Bone marrow (tissue), 2 donors: ENCODE measurements around the gene GOLGA8M.
"Not testable (repeated sequence)": the region's sequence is repeated elsewhere in the genome, so short reads cannot be mapped to it uniquely, and the experiment has no call there.

Experiments used
- DNase-seq, 2 donors: peaks; one replicate each; lab custom pipeline; 2025; lab: John Stamatoyannopoulos, UW

The GOLGA8M gene

GRCh38 chr15:28712270-28712669 lies at the start of gene GOLGA8M:
GOLGA8M (minus strand) TSS chr15:28712421; CDS start chr15:28712323, 98 bp downstream.
- not testable (repeated sequence) for DNase-seq

GRCh38 chr15:28742890-28743289 lies 30.7 kb upstream of the GOLGA8M start:
- not testable (repeated sequence) for DNase-seq

GRCh38 chr15:28738590-28739292 lies 26.5 kb upstream of the GOLGA8M start:
- DNase-seq, result not testable (repeated sequence)

GRCh38 chr15:28738200-28738561 lies 26.0 kb upstream of the GOLGA8M start:
- DNase-seq, result not testable (repeated sequence)

GRCh38 chr15:28737521-28738199 lies 25.4 kb upstream of the GOLGA8M start:
- DNase-seq, result peak in 1 of 2 donors; percentile 16

- not testable (repeated sequence) for DNase-seq
Observed at GRCh38 chr15:28728061-28728460, 15.8 kb upstream of the GOLGA8M start.

- DNase-seq, result not testable (repeated sequence)
Observed at GRCh38 chr15:28727026-28727425, 14.8 kb upstream of the GOLGA8M start.

GRCh38 chr15:28726102-28726501 lies 13.9 kb upstream of the GOLGA8M start:
- no peak for DNase-seq

- no peak for DNase-seq
Observed at GRCh38 chr15:28725556-28725955, 13.3 kb upstream of the GOLGA8M start.

GRCh38 chr15:28723986-28724385 lies 11.8 kb upstream of the GOLGA8M start:
- not testable (repeated sequence) for DNase-seq

GRCh38 chr15:28719626-28720025 lies 7.4 kb upstream of the GOLGA8M start:
- not testable (repeated sequence) for DNase-seq

- not testable (repeated sequence) for DNase-seq
Observed at GRCh38 chr15:28718576-28718975, 6.4 kb upstream of the GOLGA8M start.

GRCh38 chr15:28714176-28714575 lies 2.0 kb upstream of the GOLGA8M start:
- not testable (repeated sequence) for DNase-seq

- DNase-seq, result not testable (repeated sequence)
Observed at GRCh38 chr15:28703927-28704326, 8.3 kb downstream of the GOLGA8M start.

- DNase-seq, result not testable (repeated sequence)
Observed at GRCh38 chr15:28702427-28702826, 9.8 kb downstream of the GOLGA8M start.

- DNase-seq, result not testable (repeated sequence)
Observed at GRCh38 chr15:28694006-28694751, 18.0 kb downstream of the GOLGA8M start.

GRCh38 chr15:28693021-28693420 lies 19.2 kb downstream of the GOLGA8M start:
- not testable (repeated sequence) for DNase-seq

GRCh38 chr15:28673533-28673932 lies 38.7 kb downstream of the GOLGA8M start:
- DNase-seq, result not testable (repeated sequence)

- not testable (repeated sequence) for DNase-seq
Observed at GRCh38 chr15:28672122-28672521, 40.1 kb downstream of the GOLGA8M start.

- DNase-seq, result not testable (repeated sequence)
Observed at GRCh38 chr15:28666402-28666801, 45.8 kb downstream of the GOLGA8M start.

- DNase-seq, result not testable (repeated sequence)
Observed at GRCh38 chr15:28664575-28664974, 47.6 kb downstream of the GOLGA8M start.

- not testable (repeated sequence) for DNase-seq
Observed at GRCh38 chr15:28663717-28664116, 48.5 kb downstream of the GOLGA8M start.
